ENCODE data around the gene TDRD10. TPM values are rescaled to one million over a fixed set of nuclear protein-coding genes. Genes with fewer than 3 reads are reported as not detected.

The TDRD10 gene
- 1 to 10 TPM in 3 of 4 donors, under 1 TPM in 1; 0.83 to 1.5 (median 1.2) TPM for polyA plus RNA-seq (ENCODE audit: insufficient read length in 4 of 4)

- no peak for DNase-seq (ENCODE audit: low read depth in 4 of 4, low spot score in 3 of 4)
Observed at GRCh38 chr1:154502066-154502743, at the start of gene TDRD10, which contains the start of gene SHE. TDRD10 (plus strand) TSS chr1:154502219; CDS start chr1:154506904, 4,685 bp downstream. SHE (minus strand) TSS chr1:154502412; CDS start chr1:154502026, 386 bp downstream.

GRCh38 chr1:154453161-154453560, 48.9 kb upstream of the TDRD10 start:
- no peak for DNase-seq (ENCODE audit: low read depth in 4 of 4, low spot score in 3 of 4)

GRCh38 chr1:154453574-154454352, 48.3 kb upstream of the TDRD10 start:
- DNase-seq (ENCODE audit: low read depth in 4 of 4, low spot score in 3 of 4), result no peak

- no peak for DNase-seq (ENCODE audit: low read depth in 4 of 4, low spot score in 3 of 4)
Observed at GRCh38 chr1:154454386-154455120, 47.5 kb upstream of the TDRD10 start.

GRCh38 chr1:154456631-154457030, 45.4 kb upstream of the TDRD10 start:
- no peak for DNase-seq (ENCODE audit: low read depth in 4 of 4, low spot score in 3 of 4)

GRCh38 chr1:154459080-154459479, 42.9 kb upstream of the TDRD10 start:
- no peak for DNase-seq (ENCODE audit: low read depth in 4 of 4, low spot score in 3 of 4)

GRCh38 chr1:154460695-154461260, 41.2 kb upstream of the TDRD10 start:
- DNase-seq (ENCODE audit: low read depth in 4 of 4, low spot score in 3 of 4), result no peak

- no peak for DNase-seq (ENCODE audit: low read depth in 4 of 4, low spot score in 3 of 4)
Observed at GRCh38 chr1:154463512-154463990, 38.5 kb upstream of the TDRD10 start.

GRCh38 chr1:154465621-154466195, 36.3 kb upstream of the TDRD10 start:
- DNase-seq (ENCODE audit: low read depth in 4 of 4, low spot score in 3 of 4), result no peak

GRCh38 chr1:154466206-154466605, 35.8 kb upstream of the TDRD10 start:
- no peak for DNase-seq (ENCODE audit: low read depth in 4 of 4, low spot score in 3 of 4)

GRCh38 chr1:154466921-154467417, 35.0 kb upstream of the TDRD10 start:
- DNase-seq (ENCODE audit: low read depth in 4 of 4, low spot score in 3 of 4), result no peak

GRCh38 chr1:154467434-154468102, 34.5 kb upstream of the TDRD10 start:
- no peak for DNase-seq (ENCODE audit: low read depth in 4 of 4, low spot score in 3 of 4)

- no peak for DNase-seq (ENCODE audit: low read depth in 4 of 4, low spot score in 3 of 4)
Observed at GRCh38 chr1:154468535-154469250, 33.3 kb upstream of the TDRD10 start.

- no peak for DNase-seq (ENCODE audit: low read depth in 4 of 4, low spot score in 3 of 4)
Observed at GRCh38 chr1:154469844-154470560, 32.0 kb upstream of the TDRD10 start.

- no peak for DNase-seq (ENCODE audit: low read depth in 4 of 4, low spot score in 3 of 4)
Observed at GRCh38 chr1:154471304-154471703, 30.7 kb upstream of the TDRD10 start.

GRCh38 chr1:154474802-154475201, 27.2 kb upstream of the TDRD10 start:
- no peak for DNase-seq (ENCODE audit: low read depth in 4 of 4, low spot score in 3 of 4)

GRCh38 chr1:154476791-154477190, 25.2 kb upstream of the TDRD10 start:
- DNase-seq (ENCODE audit: low read depth in 4 of 4, low spot score in 3 of 4), result no peak

GRCh38 chr1:154478013-154478412, 24.0 kb upstream of the TDRD10 start:
- DNase-seq (ENCODE audit: low read depth in 4 of 4, low spot score in 3 of 4), result no peak

Data from right renal pelvis (tissue), 4 donors.